Immature natural killer cell (primary cell): ENCODE data around the gene CCN6. TPM values are rescaled to one million over a fixed set of nuclear protein-coding genes. Genes with fewer than 3 reads are reported as not detected.

Experiments
- DNase-seq, 3 donors: peaks; one replicate each; pipeline ENCODE4 v3.0.0; 2022; ENCODE audit warnings: mixed read lengths in 1 of 3
- H3K27ac Mint-ChIP-seq, 6 donors: one replicate each; pipeline ENCODE4 v1.8.0; 2020; ENCODE audit warnings: mixed read lengths in 6 of 6, mild to moderate bottlenecking in 5 of 6, inconsistent platforms in 4 of 6, moderate library complexity in 3 of 6
- H3K27me3 Mint-ChIP-seq, 3 donors: one replicate each; pipeline ENCODE4 v1.8.0; 2020 to 2021; ENCODE audit warnings: low read depth in 3 of 3, mild to moderate bottlenecking in 3 of 3, mixed read lengths in 3 of 3, moderate library complexity in 3 of 3, inconsistent platforms in 1 of 3
- H3K36me3 Mint-ChIP-seq, 3 donors: one replicate each; pipeline ENCODE4 v1.8.0; 2020; ENCODE audit warnings: mixed read lengths in 3 of 3, inconsistent platforms in 2 of 3, mild to moderate bottlenecking in 2 of 3
- H3K4me1 Mint-ChIP-seq, 2 donors: one replicate each; pipeline ENCODE4 v1.8.0; 2020; ENCODE audit warnings: inconsistent platforms in 2 of 2, mild to moderate bottlenecking in 2 of 2, mixed read lengths in 2 of 2, moderate library complexity in 1 of 2
- H3K4me3 Mint-ChIP-seq, 5 donors: one replicate each; pipeline ENCODE4 v1.8.0; 2020; ENCODE audit warnings: mild to moderate bottlenecking in 5 of 5, mixed read lengths in 5 of 5, inconsistent platforms in 3 of 5, moderate library complexity in 3 of 5
- H3K9me3 Mint-ChIP-seq, 6 donors: one replicate each; pipeline ENCODE4 v1.8.0; 2020; ENCODE audit warnings: mild to moderate bottlenecking in 6 of 6, mixed read lengths in 6 of 6, inconsistent platforms in 4 of 6, moderate library complexity in 3 of 6
- polyA plus RNA-seq, 3 donors: library from polyadenylated mRNA; unstranded; fragments of 300-500 nt; fragmentation: Illumina TruSeq; gene quantifications; one replicate each; pipeline ENCODE4 v1.2.3, GENCODE V29; 2021

Gene CCN6
- polyA plus RNA-seq, 3 donors from 2014 or later, result not detected

GRCh38 chr6:112018619-112019416, 35.1 kb upstream of the CCN6 start:
- Mint-ChIP-seq H3K36me3 (peaks cover 0 to 4% (median 3%) of the 10 kb centered on the region in 3 donors), H3K4me1 (no peaks in the 10 kb centered on the region), H3K9me3 (peaks cover 0 to 4% (median 0%) of the 10 kb centered on the region in 6 donors), H3K4me3 (no peak overlapping the region), H3K27ac (no peak overlapping the region), H3K27me3 (no peaks in the 10 kb centered on the region)
- DNase-seq, result no peak

GRCh38 chr6:112019589-112019988, 34.3 kb upstream of the CCN6 start:
- no peaks in the 10 kb centered on the region for H3K27me3 Mint-ChIP-seq
- H3K27ac Mint-ChIP-seq, result no peak overlapping the region
- peaks cover 0 to 10% (median 0%) of the 10 kb centered on the region in 6 donors for H3K9me3 Mint-ChIP-seq
- no peak overlapping the region for H3K4me3 Mint-ChIP-seq
- DNase-seq, result no peak
- H3K36me3 Mint-ChIP-seq, result peaks cover 0 to 10% (median 4%) of the 10 kb centered on the region in 3 donors
- no peaks in the 10 kb centered on the region for H3K4me1 Mint-ChIP-seq

GRCh38 chr6:112021691-112022310, 32.1 kb upstream of the CCN6 start:
- peaks cover 0 to 2% (median 0%) of the 10 kb centered on the region in 3 donors for H3K27me3 Mint-ChIP-seq
- H3K4me3 Mint-ChIP-seq, result no peak overlapping the region
- peaks cover 0 to 12% (median 4%) of the 10 kb centered on the region in 3 donors for H3K36me3 Mint-ChIP-seq
- no peak overlapping the region for H3K27ac Mint-ChIP-seq
- DNase-seq, result no peak
- H3K4me1 Mint-ChIP-seq, result peaks cover 7% of the 10 kb centered on the region in 2 donors
- peaks cover 0 to 10% (median 1%) of the 10 kb centered on the region in 6 donors for H3K9me3 Mint-ChIP-seq

GRCh38 chr6:112022749-112023148, 31.2 kb upstream of the CCN6 start:
- peaks cover 17% of the 10 kb centered on the region in 2 donors for H3K4me1 Mint-ChIP-seq

GRCh38 chr6:112024464-112024863, 29.4 kb upstream of the CCN6 start:
- Mint-ChIP-seq H3K4me1 (peaks cover 34% of the 10 kb centered on the region in 2 donors), H3K27me3 (peaks cover 0 to 2% (median 2%) of the 10 kb centered on the region in 3 donors), H3K9me3 (peaks cover 0 to 10% (median 1%) of the 10 kb centered on the region in 6 donors), H3K4me3 (no peak overlapping the region), H3K36me3 (peaks cover 0 to 12% (median 4%) of the 10 kb centered on the region in 3 donors), H3K27ac (no peak overlapping the region)
- DNase-seq, result no peak

More at GRCh38 chr6:112022749-112023148, 31.2 kb upstream of the CCN6 start:
- Mint-ChIP-seq H3K27ac (no peak overlapping the region), H3K36me3 (peaks cover 0 to 12% (median 4%) of the 10 kb centered on the region in 3 donors), H3K4me3 (no peak overlapping the region), H3K9me3 (peaks cover 0 to 10% (median 1%) of the 10 kb centered on the region in 6 donors), H3K27me3 (peaks cover 0 to 2% (median 2%) of the 10 kb centered on the region in 3 donors)
- no peak for DNase-seq

GRCh38 chr6:112026933-112027332, 27.0 kb upstream of the CCN6 start:
- Mint-ChIP-seq H3K9me3 (peaks cover 0 to 10% (median 1%) of the 10 kb centered on the region in 6 donors), H3K36me3 (peaks cover 0 to 12% (median 4%) of the 10 kb centered on the region in 3 donors), H3K27me3 (peaks cover 0 to 4% (median 2%) of the 10 kb centered on the region in 3 donors), H3K4me1 (peaks cover 37 to 47% of the 10 kb centered on the region in 2 donors), H3K27ac (peak overlapping the region; percentile 75 to 93 (median 86)), H3K4me3 (peak overlapping the region in 1 of 5 donors; percentile 11)
- DNase-seq, result no peak

- peak overlapping the region; percentile 57 to 77 (median 66) for H3K4me3 Mint-ChIP-seq
- H3K36me3 Mint-ChIP-seq, result peaks cover 0 to 12% (median 4%) of the 10 kb centered on the region in 3 donors
- peaks cover 37 to 47% of the 10 kb centered on the region in 2 donors for H3K4me1 Mint-ChIP-seq
- H3K27me3 Mint-ChIP-seq, result peaks cover 0 to 4% (median 2%) of the 10 kb centered on the region in 3 donors
- peak; percentile 67 to 73 (median 69) for DNase-seq
- H3K27ac Mint-ChIP-seq, result peak overlapping the region; percentile 59 to 93 (median 81)
- H3K9me3 Mint-ChIP-seq, result peaks cover 0 to 10% (median 1%) of the 10 kb centered on the region in 6 donors
Measured at GRCh38 chr6:112027942-112028674, 25.8 kb upstream of the CCN6 start.

GRCh38 chr6:112029045-112029822, 24.7 kb upstream of the CCN6 start:
- H3K27ac Mint-ChIP-seq, result peak overlapping the region; percentile 64 to 83 (median 76)
- DNase-seq, result peak; percentile 45 to 55 (median 46)
- peak overlapping the region; percentile 53 to 75 (median 64) for H3K4me3 Mint-ChIP-seq
- H3K27me3 Mint-ChIP-seq, result peaks cover 0 to 4% (median 2%) of the 10 kb centered on the region in 3 donors
- H3K4me1 Mint-ChIP-seq, result peaks cover 37 to 47% of the 10 kb centered on the region in 2 donors
- H3K9me3 Mint-ChIP-seq, result peaks cover 0 to 2% (median 0%) of the 10 kb centered on the region in 6 donors
- peaks cover 0 to 5% (median 0%) of the 10 kb centered on the region in 3 donors for H3K36me3 Mint-ChIP-seq

GRCh38 chr6:112030206-112030960, 23.5 kb upstream of the CCN6 start:
- H3K4me1 Mint-ChIP-seq, result peaks cover 37 to 49% of the 10 kb centered on the region in 2 donors
- peaks cover 0 to 4% (median 2%) of the 10 kb centered on the region in 3 donors for H3K27me3 Mint-ChIP-seq
- DNase-seq, result no peak
- H3K9me3 Mint-ChIP-seq, result peaks cover 0 to 2% (median 0%) of the 10 kb centered on the region in 6 donors
- H3K36me3 Mint-ChIP-seq, result no peaks in the 10 kb centered on the region
- H3K27ac Mint-ChIP-seq, result peak overlapping the region in 2 of 6 donors; percentile 47 to 60
- no peak overlapping the region for H3K4me3 Mint-ChIP-seq

- no peak overlapping the region for H3K4me3 Mint-ChIP-seq
- H3K4me1 Mint-ChIP-seq, result peaks cover 37 to 54% of the 10 kb centered on the region in 2 donors
- DNase-seq, result no peak
- peaks cover 0 to 4% (median 2%) of the 10 kb centered on the region in 3 donors for H3K27me3 Mint-ChIP-seq
- peak overlapping the region in 1 of 6 donors; percentile 47 for H3K27ac Mint-ChIP-seq
- no peaks in the 10 kb centered on the region for H3K36me3 Mint-ChIP-seq
- H3K9me3 Mint-ChIP-seq, result peaks cover 0 to 2% (median 0%) of the 10 kb centered on the region in 6 donors
Measured at GRCh38 chr6:112030961-112031660, 22.8 kb upstream of the CCN6 start.

- Mint-ChIP-seq H3K4me3 (no peak overlapping the region), H3K36me3 (no peaks in the 10 kb centered on the region), H3K27me3 (peaks cover 0 to 2% (median 2%) of the 10 kb centered on the region in 3 donors), H3K9me3 (no peaks in the 10 kb centered on the region), H3K27ac (no peak overlapping the region), H3K4me1 (peaks cover 28 to 46% of the 10 kb centered on the region in 2 donors)
- DNase-seq, result no peak
Measured at GRCh38 chr6:112031960-112032359, 21.9 kb upstream of the CCN6 start.

- Mint-ChIP-seq H3K36me3 (no peaks in the 10 kb centered on the region), H3K9me3 (no peaks in the 10 kb centered on the region), H3K27me3 (peaks cover 0 to 2% (median 0%) of the 10 kb centered on the region in 3 donors), H3K27ac (no peak overlapping the region), H3K4me3 (no peak overlapping the region), H3K4me1 (peaks cover 21 to 38% of the 10 kb centered on the region in 2 donors)
- no peak for DNase-seq
Measured at GRCh38 chr6:112032728-112033127, 21.2 kb upstream of the CCN6 start.
